ENCODE measurements around the gene CDH8. TPM values are rescaled to one million over a fixed set of nuclear protein-coding genes. Genes with fewer than 3 reads are reported as not detected.

CDH8 gene
- total and polyA plus RNA-seq, 9 donors: 0.42 to 2.9 (median 1.5) TPM

DNA sequence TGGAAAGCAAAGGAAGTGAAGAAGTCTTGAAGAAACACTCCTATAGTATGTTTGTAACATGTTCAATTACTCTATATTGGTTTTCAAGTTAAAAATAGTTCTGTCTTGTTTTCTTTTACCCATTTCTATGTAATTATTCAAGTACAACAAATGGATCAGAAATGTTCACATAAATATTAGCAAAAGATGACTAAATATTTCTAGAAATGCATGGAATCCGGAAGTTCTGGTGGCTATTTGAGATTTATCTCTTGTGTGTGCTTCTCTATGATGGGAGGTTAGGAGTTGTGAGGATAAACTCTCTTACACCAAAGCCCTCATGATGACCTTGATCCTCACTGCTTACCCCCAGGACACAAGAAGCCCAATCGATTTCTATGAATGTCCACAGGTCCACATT, 237.5 kb downstream of the CDH8 start:
- TF ChIP-seq EP300 (IDR thresholded peaks at IDR 0.05): no peak
- TF ChIP-seq, protein P1, sequence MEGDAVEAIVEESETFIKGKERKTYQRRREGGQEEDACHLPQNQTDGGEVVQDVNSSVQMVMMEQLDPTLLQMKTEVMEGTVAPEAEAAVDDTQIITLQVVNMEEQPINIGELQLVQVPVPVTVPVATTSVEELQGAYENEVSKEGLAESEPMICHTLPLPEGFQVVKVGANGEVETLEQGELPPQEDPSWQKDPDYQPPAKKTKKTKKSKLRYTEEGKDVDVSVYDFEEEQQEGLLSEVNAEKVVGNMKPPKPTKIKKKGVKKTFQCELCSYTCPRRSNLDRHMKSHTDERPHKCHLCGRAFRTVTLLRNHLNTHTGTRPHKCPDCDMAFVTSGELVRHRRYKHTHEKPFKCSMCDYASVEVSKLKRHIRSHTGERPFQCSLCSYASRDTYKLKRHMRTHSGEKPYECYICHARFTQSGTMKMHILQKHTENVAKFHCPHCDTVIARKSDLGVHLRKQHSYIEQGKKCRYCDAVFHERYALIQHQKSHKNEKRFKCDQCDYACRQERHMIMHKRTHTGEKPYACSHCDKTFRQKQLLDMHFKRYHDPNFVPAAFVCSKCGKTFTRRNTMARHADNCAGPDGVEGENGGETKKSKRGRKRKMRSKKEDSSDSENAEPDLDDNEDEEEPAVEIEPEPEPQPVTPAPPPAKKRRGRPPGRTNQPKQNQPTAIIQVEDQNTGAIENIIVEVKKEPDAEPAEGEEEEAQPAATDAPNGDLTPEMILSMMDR (IDR thresholded peaks at IDR 0.05): no peak
- TF ChIP-seq POLR2A (IDR thresholded peaks at IDR 0.05): no peak
- 63 to 69% (median 66%) methylated on average over 2 of the region's 2 CpGs for WGBS, 3 donors
- intact Hi-C loops (cut with DNase I): no loop called here

GRCh38 chr16:61797961-61798507, 238.2 kb downstream of the CDH8 start:
- intact Hi-C loops (cut with DNase I): no loop called here
- TF ChIP-seq EP300 (IDR thresholded peaks at IDR 0.05) (no peak), POLR2A (IDR thresholded peaks at IDR 0.05) (no peak)
- TF ChIP-seq, protein P1 (IDR thresholded peaks at IDR 0.05): no peak
- no peaks in the 10 kb centered on the region for H3K9me3 ChIP-seq
- 50 to 73% (median 58%) methylated on average over 1 of the region's 1 CpG for WGBS, 3 donors
- no peak for DNase-seq
- no peaks in the 10 kb centered on the region for H3K36me3 ChIP-seq
- H3K27me3 ChIP-seq: no peaks in the 10 kb centered on the region
- no peaks in the 10 kb centered on the region for H3K4me1 ChIP-seq (ENCODE audit: insufficient read depth)
- H3K27ac ChIP-seq: no peak overlapping the region
- H3K4me3 ChIP-seq: no peak overlapping the region

More for the DNA sequence above, 237.5 kb downstream of the CDH8 start:
- Histone ChIP-seq H3K27ac (no peak overlapping the region), H3K27me3 (no peaks in the 10 kb centered on the region), H3K4me3 (no peak overlapping the region), H3K36me3 (no peaks in the 10 kb centered on the region), H3K4me1 (ENCODE audit: insufficient read depth) (no peaks in the 10 kb centered on the region), H3K9me3 (no peaks in the 10 kb centered on the region)
- DNase-seq: no peak

DNA sequence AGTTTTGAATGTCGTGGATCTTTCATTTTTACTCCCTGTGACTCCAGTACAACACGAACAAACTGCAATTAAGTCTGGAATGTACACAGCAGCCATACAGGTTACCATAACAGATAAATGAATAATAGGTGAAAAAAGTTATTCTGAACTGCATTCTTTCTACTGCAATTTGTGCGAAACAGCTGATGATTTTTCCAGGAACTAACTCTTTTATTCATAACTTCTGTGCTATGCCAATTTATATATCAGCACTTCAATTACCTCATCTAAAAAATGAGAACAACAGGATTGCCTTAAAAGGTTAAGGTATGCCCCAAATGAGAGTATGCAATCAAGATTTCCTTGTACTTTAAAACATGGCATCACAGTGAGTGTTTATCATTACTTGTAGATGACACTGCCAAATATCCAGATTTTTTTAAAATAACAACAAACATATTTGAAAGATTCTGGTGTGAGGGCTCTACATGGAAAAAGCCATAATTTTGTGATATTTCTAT, 238.9 kb downstream of the CDH8 start:
- intact Hi-C loops (cut with DNase I): no loop called here
- Histone ChIP-seq H3K27me3 (no peaks in the 10 kb centered on the region), H3K4me3 (no peak overlapping the region), H3K36me3 (no peaks in the 10 kb centered on the region), H3K4me1 (ENCODE audit: insufficient read depth) (no peaks in the 10 kb centered on the region), H3K27ac (no peak overlapping the region), H3K9me3 (no peaks in the 10 kb centered on the region)
- WGBS, 3 donors: 24 to 41% (median 28%) methylated on average over 3 of the region's 3 CpGs
- TF ChIP-seq, protein P1 (IDR thresholded peaks at IDR 0.05): no peak
- TF ChIP-seq POLR2A (IDR thresholded peaks at IDR 0.05): no peak
- TF ChIP-seq EP300 (IDR thresholded peaks at IDR 0.05): no peak
- no peak for DNase-seq

- DNase-seq: no peak
- Histone ChIP-seq H3K4me3 (no peak overlapping the region), H3K4me1 (ENCODE audit: insufficient read depth) (no peaks in the 10 kb centered on the region), H3K9me3 (no peaks in the 10 kb centered on the region), H3K27ac (no peak overlapping the region), H3K27me3 (no peaks in the 10 kb centered on the region), H3K36me3 (no peaks in the 10 kb centered on the region)
- WGBS, 3 donors: 55 to 64% (median 60%) methylated on average over 4 of the region's 4 CpGs
- intact Hi-C loops (cut with DNase I): no loop called here
- no peak for TF ChIP-seq EP300 (IDR thresholded peaks at IDR 0.05)
- TF ChIP-seq, protein P1 (IDR thresholded peaks at IDR 0.05): no peak
- TF ChIP-seq POLR2A (IDR thresholded peaks at IDR 0.05): no peak
Observed at GRCh38 chr16:61792194-61792909, 243.9 kb downstream of the CDH8 start.
